ENCODE data around the gene TRAPPC2B. TPM values are rescaled to one million over a fixed set of nuclear protein-coding genes. Genes with fewer than 3 reads are reported as not detected.

Gene TRAPPC2B
- total RNA-seq, 1 donor, result 12.3 TPM

DNA sequence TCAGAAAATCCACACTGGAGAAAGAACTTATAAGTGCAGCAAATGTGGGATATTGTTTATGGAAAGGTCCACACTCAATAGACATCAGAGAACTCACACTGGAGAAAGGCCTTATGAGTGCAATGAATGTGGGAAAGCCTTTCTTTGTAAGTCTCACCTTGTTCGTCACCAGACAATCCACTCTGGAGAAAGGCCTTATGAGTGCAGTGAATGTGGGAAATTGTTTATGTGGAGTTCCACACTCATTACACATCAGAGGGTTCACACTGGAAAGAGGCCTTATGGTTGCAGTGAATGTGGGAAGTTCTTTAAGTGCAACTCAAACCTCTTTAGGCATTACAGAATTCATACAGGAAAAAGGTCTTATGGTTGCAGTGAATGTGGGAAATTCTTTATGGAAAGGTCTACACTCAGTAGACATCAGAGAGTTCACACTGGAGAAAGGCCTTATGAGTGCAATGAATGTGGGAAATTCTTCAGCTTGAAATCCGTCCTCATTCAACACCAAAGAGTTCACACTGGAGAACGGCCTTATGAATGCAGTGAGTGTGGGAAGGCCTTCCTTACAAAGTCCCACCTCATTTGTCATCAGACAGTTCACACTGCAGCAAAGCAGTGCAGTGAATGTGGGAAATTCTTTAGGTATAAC, 14.3 kb downstream of the TRAPPC2B start:
- no peak for DNase-seq (ENCODE audit: insufficient read length, low spot score, missing footprints)
- no peaks in the 10 kb centered on the region for H4K20me1 ChIP-seq (ENCODE audit: insufficient read depth, low read length)
- H3K27me3 ChIP-seq (ENCODE audit: insufficient read depth, low read length), result no peaks in the 10 kb centered on the region
- H3K79me2 ChIP-seq (ENCODE audit: insufficient read depth, low read length), result no peaks in the 10 kb centered on the region
- peaks cover 34% of the 10 kb centered on the region for H3K36me3 ChIP-seq (ENCODE audit: insufficient read depth, low read length)
- H3K4me3 ChIP-seq (ENCODE audit: insufficient read depth, low read length), result no peak overlapping the region
- H3K9me3 ChIP-seq (ENCODE audit: low read depth, low read length), result peaks cover 32% of the 10 kb centered on the region
- no peak overlapping the region for H3K4me2 ChIP-seq (ENCODE audit: insufficient read depth, low read length)
- TF ChIP-seq CTCF (IDR thresholded peaks at IDR 0.05; ENCODE audit: extremely low read depth, low read depth, low read length), result no peak
- no peaks in the 10 kb centered on the region for H3K4me1 ChIP-seq (ENCODE audit: insufficient read depth, low read length)
- no peak overlapping the region for H3K27ac ChIP-seq (ENCODE audit: low read depth, low read length)
- H2AFZ ChIP-seq (ENCODE audit: low read length), result no peak overlapping the region

DNA sequence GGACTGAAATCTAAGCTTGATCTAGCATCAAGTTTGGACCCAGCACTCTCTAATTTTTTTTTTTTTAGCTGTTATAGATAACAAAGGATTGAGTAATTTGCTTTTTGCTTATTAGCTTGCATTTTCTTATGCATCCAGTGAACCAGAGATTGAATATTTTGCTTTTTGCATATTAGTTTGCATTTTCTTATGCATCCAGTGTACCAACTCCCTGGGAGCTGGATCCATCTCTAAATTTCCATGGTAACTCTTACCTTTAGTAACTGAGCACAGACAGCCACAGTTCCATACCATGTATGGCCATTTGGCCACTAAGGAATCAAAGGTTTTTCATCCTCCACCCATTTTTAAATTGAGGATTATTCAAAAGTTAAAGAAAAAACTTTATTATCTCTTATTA, 17.6 kb downstream of the TRAPPC2B start:
- no peak overlapping the region for H2AFZ ChIP-seq (ENCODE audit: low read length)
- H3K9me3 ChIP-seq (ENCODE audit: low read depth, low read length), result peaks cover 32% of the 10 kb centered on the region
- no peaks in the 10 kb centered on the region for H3K79me2 ChIP-seq (ENCODE audit: insufficient read depth, low read length)
- no peaks in the 10 kb centered on the region for H4K20me1 ChIP-seq (ENCODE audit: insufficient read depth, low read length)
- no peaks in the 10 kb centered on the region for H3K27me3 ChIP-seq (ENCODE audit: insufficient read depth, low read length)
- no peak for DNase-seq (ENCODE audit: insufficient read length, low spot score, missing footprints)
- no peaks in the 10 kb centered on the region for H3K4me1 ChIP-seq (ENCODE audit: insufficient read depth, low read length)
- TF ChIP-seq CTCF (IDR thresholded peaks at IDR 0.05; ENCODE audit: extremely low read depth, low read depth, low read length), result no peak
- H3K4me3 ChIP-seq (ENCODE audit: insufficient read depth, low read length), result no peak overlapping the region
- H3K27ac ChIP-seq (ENCODE audit: low read depth, low read length), result no peak overlapping the region
- peaks cover 14% of the 10 kb centered on the region for H3K36me3 ChIP-seq (ENCODE audit: insufficient read depth, low read length)
- no peak overlapping the region for H3K4me2 ChIP-seq (ENCODE audit: insufficient read depth, low read length)

DNA sequence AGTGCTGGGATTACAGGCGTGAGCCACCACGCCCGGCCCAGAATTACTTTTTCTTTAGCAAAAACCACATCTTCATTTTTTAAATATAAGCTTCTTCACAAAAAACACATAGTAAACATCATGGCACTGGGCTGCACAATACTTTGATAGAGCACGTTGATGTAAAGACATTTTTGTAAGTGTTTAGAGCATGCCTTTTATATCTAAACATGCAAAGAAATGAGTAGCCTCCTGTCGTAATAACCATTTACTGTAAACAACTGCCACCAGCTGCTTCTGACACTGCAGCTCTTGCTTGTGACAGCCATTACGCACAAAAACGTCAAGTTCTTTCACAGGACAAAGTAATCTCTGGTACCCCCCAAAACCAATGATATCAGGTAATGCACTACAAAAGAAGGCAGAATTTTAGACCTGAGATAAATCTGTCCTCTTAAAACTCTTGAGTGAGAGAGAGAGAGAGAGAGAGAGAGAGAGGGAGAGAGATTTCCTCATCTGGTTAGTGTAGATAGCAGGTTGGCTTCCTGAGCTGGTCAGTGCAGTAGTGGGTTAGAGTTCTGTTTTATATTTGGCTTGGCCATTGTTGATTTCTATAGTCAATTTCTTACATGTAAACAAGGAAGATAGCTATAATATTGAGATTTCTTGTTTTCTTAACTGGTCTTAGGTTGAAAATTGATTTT, 19.6 kb downstream of the TRAPPC2B start:
- DNase-seq (ENCODE audit: insufficient read length, low spot score, missing footprints), result no peak
- no peak for TF ChIP-seq CTCF (IDR thresholded peaks at IDR 0.05; ENCODE audit: extremely low read depth, low read depth, low read length)

GRCh38 chr19:57389194-57389729, 25.9 kb downstream of the TRAPPC2B start:
- TF ChIP-seq CTCF (IDR thresholded peaks at IDR 0.05; ENCODE audit: extremely low read depth, low read depth, low read length), result no peak
- H3K4me2 ChIP-seq (ENCODE audit: insufficient read depth, low read length), result peak overlapping the region; percentile 90
- peak overlapping the region; percentile 89 for H3K4me3 ChIP-seq (ENCODE audit: insufficient read depth, low read length)
- H2AFZ ChIP-seq (ENCODE audit: low read length), result peak overlapping the region; percentile 97
- H4K20me1 ChIP-seq (ENCODE audit: insufficient read depth, low read length), result peaks cover 5% of the 10 kb centered on the region
- H3K9me3 ChIP-seq (ENCODE audit: low read depth, low read length), result no peaks in the 10 kb centered on the region
- peak overlapping the region; percentile 84 for H3K27ac ChIP-seq (ENCODE audit: low read depth, low read length)
- H3K27me3 ChIP-seq (ENCODE audit: insufficient read depth, low read length), result no peaks in the 10 kb centered on the region
- H3K4me1 ChIP-seq (ENCODE audit: insufficient read depth, low read length), result peaks cover 3% of the 10 kb centered on the region
- H3K79me2 ChIP-seq (ENCODE audit: insufficient read depth, low read length), result peaks cover 48% of the 10 kb centered on the region
- no peak for DNase-seq (ENCODE audit: insufficient read length, low spot score, missing footprints)
- H3K36me3 ChIP-seq (ENCODE audit: insufficient read depth, low read length), result peaks cover 5% of the 10 kb centered on the region

More for the DNA sequence above, 19.6 kb downstream of the TRAPPC2B start:
- Histone ChIP-seq H3K4me2 (ENCODE audit: insufficient read depth, low read length) (no peak overlapping the region), H3K4me1 (ENCODE audit: insufficient read depth, low read length) (no peaks in the 10 kb centered on the region), H3K27me3 (ENCODE audit: insufficient read depth, low read length) (no peaks in the 10 kb centered on the region), H3K9me3 (ENCODE audit: low read depth, low read length) (peaks cover 19% of the 10 kb centered on the region), H4K20me1 (ENCODE audit: insufficient read depth, low read length) (no peaks in the 10 kb centered on the region), H3K79me2 (ENCODE audit: insufficient read depth, low read length) (no peaks in the 10 kb centered on the region), H3K4me3 (ENCODE audit: insufficient read depth, low read length) (no peak overlapping the region), H3K36me3 (ENCODE audit: insufficient read depth, low read length) (peaks cover 4% of the 10 kb centered on the region), H2AFZ (ENCODE audit: low read length) (no peak overlapping the region), H3K27ac (ENCODE audit: low read depth, low read length) (no peak overlapping the region)

All from osteoblast (primary cell).